Tibial artery (tissue), 4 donors: ENCODE results near the gene ZNF175.

Source experiments
- DNase-seq, 2 donors: peaks; one replicate each; pipeline ENCODE4 v3.0.0-alpha.2; 2019
- H3K27ac ChIP-seq, 2 donors: fragments of 200-600 bp; sonication (generic) in 1 of 2; 1 replicate in 1 of 2; 2 replicates in 1 of 2; pipeline ENCODE4 v1.5.1; 2018 to 2019; ENCODE audit warnings: mild to moderate bottlenecking in 1 of 2
- H3K27me3 ChIP-seq, 2 donors: fragments of 200-600 bp; sonication (generic) in 1 of 2; one replicate each; pipeline versions ENCODE4 v1.5.1 to v1.6.0; 2016 to 2019
- H3K36me3 ChIP-seq, 3 donors: fragments of 200-600 bp; sonication (generic) in 2 of 3; one replicate each; pipeline ENCODE4 v1.5.1; 2016 to 2019; ENCODE audit warnings: mild to moderate bottlenecking in 2 of 3
- H3K4me1 ChIP-seq, 4 donors: fragments of 200-600 bp; sonication (generic) in 2 of 4; 1 replicate in 3 of 4; 2 replicates in 1 of 4; pipeline ENCODE4 v1.5.1; 2016 to 2019
- H3K4me3 ChIP-seq, 2 donors: fragments of 200-600 bp; sonication (generic) in 1 of 2; 1 replicate in 1 of 2; 2 replicates in 1 of 2; pipeline ENCODE4 v1.5.1; 2018 to 2019; ENCODE audit warnings: mild to moderate bottlenecking in 2 of 2
- H3K9me3 ChIP-seq, 3 donors: fragments of 200-600 bp; sonication (generic) in 1 of 3; one replicate each; pipeline ENCODE4 v1.5.1; 2016 to 2019
- intact Hi-C: fragments of 100-400 bp; cut with DNase I; formaldehyde crosslinking; loops from one replicate; pipeline ENCODE4 v1.15.0; 2023; ENCODE audit warnings: low total_unique reads
- TF ChIP-seq, protein P1 (sequence below), 2 experiments: fragments of 200-600 bp in 1 of 2; fragments of 450-650 bp in 1 of 2; IDR thresholded peaks; one replicate each; pipeline ENCODE4 v1.5.1; 2017 to 2019; ENCODE audit warnings: antibody characterized with exemption in 2 of 2, mild to moderate bottlenecking in 1 of 2, moderate library complexity in 1 of 2

The ZNF175 gene

DNA sequence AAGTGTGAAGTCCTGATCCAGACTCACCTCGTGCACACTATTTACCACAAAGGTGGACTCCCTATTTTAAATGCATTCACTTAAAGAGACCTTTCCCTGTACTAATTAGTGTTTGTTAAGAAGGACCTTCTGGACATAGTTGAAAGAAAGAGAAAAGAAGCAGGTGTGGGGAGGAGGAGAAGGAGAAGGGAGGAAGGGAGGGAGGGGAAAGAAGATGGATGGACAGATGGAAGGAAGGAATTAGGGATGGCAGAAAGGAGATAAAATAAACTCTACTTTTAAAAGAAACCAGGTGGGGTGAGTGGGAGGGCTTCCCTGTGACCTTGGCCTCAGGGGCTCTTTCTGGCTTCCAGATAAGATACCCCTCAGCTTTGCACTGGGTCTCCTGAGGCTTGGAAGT lies 21.4 kb downstream of the ZNF175 start:
- Histone ChIP-seq H3K36me3 (peaks cover 6 to 7% (median 6%) of the 10 kb centered on the region in 3 donors), H3K4me1 (peaks cover 3 to 18% (median 11%) of the 10 kb centered on the region in 4 donors), H3K9me3 (peaks cover 0 to 14% (median 11%) of the 10 kb centered on the region in 3 donors), H3K27ac (no peak overlapping the region), H3K4me3 (no peak overlapping the region), H3K27me3 (no peaks in the 10 kb centered on the region)
- intact Hi-C loops = loop anchor here (10.0 kb wide), 1 partner anchor 258 kb away; no protein-coding TSS in a partner anchor
- TF ChIP-seq, protein P1, sequence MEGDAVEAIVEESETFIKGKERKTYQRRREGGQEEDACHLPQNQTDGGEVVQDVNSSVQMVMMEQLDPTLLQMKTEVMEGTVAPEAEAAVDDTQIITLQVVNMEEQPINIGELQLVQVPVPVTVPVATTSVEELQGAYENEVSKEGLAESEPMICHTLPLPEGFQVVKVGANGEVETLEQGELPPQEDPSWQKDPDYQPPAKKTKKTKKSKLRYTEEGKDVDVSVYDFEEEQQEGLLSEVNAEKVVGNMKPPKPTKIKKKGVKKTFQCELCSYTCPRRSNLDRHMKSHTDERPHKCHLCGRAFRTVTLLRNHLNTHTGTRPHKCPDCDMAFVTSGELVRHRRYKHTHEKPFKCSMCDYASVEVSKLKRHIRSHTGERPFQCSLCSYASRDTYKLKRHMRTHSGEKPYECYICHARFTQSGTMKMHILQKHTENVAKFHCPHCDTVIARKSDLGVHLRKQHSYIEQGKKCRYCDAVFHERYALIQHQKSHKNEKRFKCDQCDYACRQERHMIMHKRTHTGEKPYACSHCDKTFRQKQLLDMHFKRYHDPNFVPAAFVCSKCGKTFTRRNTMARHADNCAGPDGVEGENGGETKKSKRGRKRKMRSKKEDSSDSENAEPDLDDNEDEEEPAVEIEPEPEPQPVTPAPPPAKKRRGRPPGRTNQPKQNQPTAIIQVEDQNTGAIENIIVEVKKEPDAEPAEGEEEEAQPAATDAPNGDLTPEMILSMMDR (IDR thresholded peaks at IDR 0.05) = no peak
- no peak for DNase-seq

DNA sequence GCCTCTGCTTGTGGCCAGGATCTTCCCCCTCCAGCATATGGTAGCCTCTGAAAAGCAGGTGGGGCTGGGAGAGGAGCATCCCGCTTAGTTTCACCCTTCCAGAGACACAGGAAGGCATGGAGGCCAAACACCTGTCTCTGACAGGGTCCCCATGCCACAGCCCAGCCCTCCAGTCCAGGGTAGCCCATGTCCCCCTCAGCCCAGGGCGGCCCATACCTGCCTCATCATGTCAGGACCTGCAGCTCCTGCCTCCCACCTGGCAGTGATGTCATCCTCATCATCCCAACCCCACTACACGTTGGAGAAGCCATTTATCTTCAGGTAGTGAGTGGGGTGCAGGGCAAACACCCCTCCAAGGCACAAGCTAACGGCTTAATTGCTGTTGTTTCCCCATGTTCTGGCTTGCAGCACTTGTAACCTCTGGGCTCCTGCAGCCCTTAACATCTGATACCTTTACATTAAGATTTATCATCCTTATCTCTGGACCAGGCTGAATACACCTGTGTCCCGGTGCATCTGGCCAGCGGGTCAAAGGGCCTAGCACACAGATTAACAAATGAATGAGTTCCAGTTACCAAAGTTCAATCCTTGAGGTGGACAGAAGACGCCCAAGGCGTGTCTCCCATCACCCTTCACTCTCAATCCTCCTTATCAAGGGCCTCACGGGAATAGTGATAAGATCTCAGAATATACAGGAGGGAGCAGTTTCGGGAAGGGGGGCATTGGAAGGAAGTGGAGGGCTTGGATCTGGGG lies 22.2 kb downstream of the ZNF175 start:
- H3K27me3 ChIP-seq = peaks cover 0 to 6% of the 10 kb centered on the region in 2 donors
- peaks cover 3 to 18% (median 11%) of the 10 kb centered on the region in 4 donors for H3K4me1 ChIP-seq
- TF ChIP-seq, protein P1 (IDR thresholded peaks at IDR 0.05) = no peak
- no peaks in the 10 kb centered on the region for H3K36me3 ChIP-seq
- intact Hi-C loops = loop anchor here (10.0 kb wide), 1 partner anchor 259 kb away; no protein-coding TSS in a partner anchor
- H3K4me3 ChIP-seq = peak overlapping the region; percentile 59 to 63
- peaks cover 0 to 6% (median 3%) of the 10 kb centered on the region in 3 donors for H3K9me3 ChIP-seq
- no peak for DNase-seq
- H3K27ac ChIP-seq = no peak overlapping the region

DNA sequence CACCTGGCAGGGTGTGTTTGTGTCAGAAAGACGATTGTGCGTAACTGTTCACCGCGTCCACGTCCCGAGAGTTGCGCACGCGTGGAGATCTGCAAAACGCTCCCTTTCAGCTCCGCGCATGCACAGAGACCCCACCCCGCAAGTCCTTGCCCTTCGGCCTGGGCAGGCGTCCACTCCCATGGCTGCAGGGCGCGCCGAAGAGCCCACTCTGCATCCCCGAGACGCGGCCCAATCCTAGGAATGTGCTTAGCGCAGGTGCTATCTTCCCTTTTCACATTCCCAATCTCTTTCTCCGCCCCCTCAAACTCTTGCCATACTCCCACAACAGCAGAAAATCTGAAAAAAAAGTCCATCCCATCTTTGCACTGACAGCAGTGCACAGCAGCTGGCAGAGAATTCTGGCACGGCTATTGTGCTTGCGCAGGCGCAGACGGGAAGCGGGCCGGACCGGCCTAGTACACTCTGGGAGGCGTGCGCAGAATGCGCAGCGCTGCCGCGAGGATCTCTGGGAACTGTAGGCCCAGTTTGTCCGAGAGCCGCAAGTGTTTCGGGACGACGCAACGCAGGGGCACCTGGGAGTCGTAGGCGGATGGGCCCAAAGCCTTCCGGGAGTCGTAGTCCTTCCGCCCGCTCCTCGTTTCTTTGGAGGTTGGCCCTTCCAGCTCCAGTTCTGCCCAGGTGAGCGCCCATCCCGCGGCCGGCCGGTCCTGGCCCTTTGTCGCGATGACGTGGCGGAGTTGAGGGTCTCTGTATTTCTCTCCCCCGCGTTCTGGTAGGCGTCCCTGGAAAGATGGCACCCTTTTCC lies 23.1 kb downstream of the ZNF175 start:
- Histone ChIP-seq H3K4me3 (peak overlapping the region; percentile 59 to 63), H3K4me1 (peaks cover 3 to 18% (median 11%) of the 10 kb centered on the region in 4 donors), H3K27me3 (peaks cover 0 to 14% of the 10 kb centered on the region in 2 donors), H3K36me3 (no peaks in the 10 kb centered on the region), H3K27ac (peak overlapping the region; percentile 34 to 66), H3K9me3 (no peaks in the 10 kb centered on the region)
- intact Hi-C loops = loop anchor here (10.0 kb wide), 1 partner anchor 259 kb away; no protein-coding TSS in a partner anchor
- peak; percentile 99 for DNase-seq
- TF ChIP-seq, protein P1 (IDR thresholded peaks at IDR 0.05) = no peak

DNA sequence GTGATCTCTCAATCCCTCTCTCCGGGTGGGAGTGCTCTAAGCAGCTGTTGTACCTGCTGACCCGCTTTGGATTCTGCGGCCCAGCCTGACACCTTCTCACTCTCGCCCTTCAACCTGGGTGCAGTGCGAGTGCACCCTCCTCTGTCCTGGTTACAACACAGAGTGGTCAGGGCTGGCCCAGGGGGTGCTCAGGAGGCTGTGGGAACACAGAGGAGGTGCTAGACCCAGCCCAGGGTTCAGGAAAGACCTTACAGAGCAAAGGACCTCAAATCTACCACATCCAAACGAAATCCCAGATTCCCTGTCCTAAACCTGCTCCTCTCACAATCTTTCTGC lies 23.7 kb downstream of the ZNF175 start:
- intact Hi-C loops = loop anchor here (10.0 kb wide), 1 partner anchor 260 kb away; no protein-coding TSS in a partner anchor
- Histone ChIP-seq H3K27ac (peak overlapping the region; percentile 34 to 66), H3K36me3 (no peaks in the 10 kb centered on the region), H3K4me1 (peaks cover 3 to 18% (median 11%) of the 10 kb centered on the region in 4 donors), H3K4me3 (peak overlapping the region; percentile 59 to 63), H3K9me3 (no peaks in the 10 kb centered on the region), H3K27me3 (peaks cover 0 to 20% of the 10 kb centered on the region in 2 donors)
- TF ChIP-seq, protein P1 (IDR thresholded peaks at IDR 0.05) = no peak
- no peak for DNase-seq

DNA sequence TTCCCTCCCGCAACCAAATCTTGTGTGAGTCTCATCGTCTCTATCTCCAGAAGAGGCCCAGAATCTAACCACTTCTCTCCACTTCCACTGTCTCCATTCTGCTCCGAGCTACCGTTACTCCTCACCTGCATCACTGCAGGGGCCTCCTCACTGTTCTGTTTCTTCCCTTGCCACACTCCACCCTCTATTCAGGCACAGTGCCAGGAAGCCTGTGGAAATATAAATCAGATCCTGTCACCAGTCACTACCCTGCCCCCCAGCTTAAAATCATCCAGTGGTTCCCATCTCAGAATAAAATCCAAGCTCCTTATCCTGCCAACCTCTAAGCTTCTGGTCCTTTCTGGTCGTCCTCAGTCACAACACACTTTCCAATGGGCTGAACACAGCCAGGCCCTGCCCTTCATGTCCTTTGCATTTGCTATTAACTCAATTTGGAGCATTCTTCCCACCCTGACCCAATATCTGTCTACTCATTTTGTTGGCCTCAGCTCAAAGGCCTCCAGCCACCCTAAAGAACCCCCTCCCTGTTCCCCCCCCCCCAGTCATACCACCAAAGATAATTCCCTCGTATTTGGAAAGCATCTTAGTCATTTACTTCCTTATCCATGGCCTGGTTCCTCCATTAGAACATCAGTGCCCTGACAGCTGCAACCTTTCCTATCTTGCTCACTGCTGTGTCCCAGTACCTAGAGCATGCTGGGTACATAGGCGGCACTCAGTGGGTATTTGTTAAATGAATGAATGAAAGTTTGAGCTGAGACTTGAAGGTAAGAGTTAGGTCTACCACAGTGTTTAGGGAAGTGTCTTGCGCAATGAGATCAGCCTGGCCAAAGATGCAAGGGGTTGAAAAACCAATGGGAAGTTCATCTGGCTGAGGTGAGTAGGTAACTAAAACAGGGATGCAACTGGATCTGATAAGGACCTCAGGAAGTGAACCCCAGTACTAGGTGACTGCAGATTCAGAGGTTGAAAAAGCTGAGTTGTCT lies 24.4 kb downstream of the ZNF175 start:
- Histone ChIP-seq H3K36me3 (no peaks in the 10 kb centered on the region), H3K4me3 (no peak overlapping the region), H3K27me3 (peaks cover 0 to 26% of the 10 kb centered on the region in 2 donors), H3K4me1 (peaks cover 3 to 18% (median 11%) of the 10 kb centered on the region in 4 donors), H3K9me3 (no peaks in the 10 kb centered on the region), H3K27ac (no peak overlapping the region)
- intact Hi-C loops = loop anchor here (10.0 kb wide), 1 partner anchor 261 kb away; no protein-coding TSS in a partner anchor
- DNase-seq = no peak
- TF ChIP-seq, protein P1 (IDR thresholded peaks at IDR 0.05) = no peak
